DMS114 treated with DMSO at 0.1 percent for 48 hours (cell line): ENCODE results near the gene ARHGDIB.

Experiments
- DNase-seq: peaks from one replicate; lab custom pipeline; 2025; ENCODE audit not compliant: unreplicated experiment; lab: John Stamatoyannopoulos, UW

The ARHGDIB gene

DNA sequence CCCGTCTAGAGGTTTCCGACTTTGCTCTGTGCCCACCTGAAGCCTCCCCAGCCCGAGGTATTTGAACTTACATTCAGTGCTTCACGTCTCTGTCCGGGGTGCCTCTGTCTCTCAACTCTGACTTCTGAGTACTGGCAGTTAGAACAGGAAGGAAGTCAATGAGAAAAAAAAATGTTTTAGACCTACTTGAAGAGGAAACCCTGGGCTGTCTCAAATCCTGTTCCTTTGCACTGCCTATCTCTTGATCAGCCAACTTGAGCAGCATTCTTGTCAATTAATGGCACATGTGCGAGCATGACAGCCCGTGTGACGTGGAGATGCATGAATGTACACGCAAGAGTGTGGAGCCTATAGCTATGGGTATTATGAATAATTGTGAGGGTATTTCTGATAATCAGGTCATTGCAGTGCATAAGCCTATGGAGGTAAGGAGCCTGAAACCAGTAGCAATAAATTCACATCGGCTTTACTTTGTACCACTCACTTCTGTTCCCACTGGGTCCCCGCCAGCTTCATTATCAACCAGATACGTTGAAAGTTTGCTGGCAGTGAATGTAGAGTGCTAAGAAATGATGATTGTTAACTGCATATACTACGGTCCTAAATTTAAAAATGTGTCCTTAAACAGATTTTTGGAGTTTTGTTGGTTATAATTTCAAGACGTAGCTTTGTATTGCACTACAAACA is at the start of gene ARHGDIB:
TSS of gene ARHGDIB (minus strand) at position 136 of the 687 bp plus-strand sequence. CDS start 10,889 bp downstream, outside the sequence.
- DNase-seq: no peak

DNA sequence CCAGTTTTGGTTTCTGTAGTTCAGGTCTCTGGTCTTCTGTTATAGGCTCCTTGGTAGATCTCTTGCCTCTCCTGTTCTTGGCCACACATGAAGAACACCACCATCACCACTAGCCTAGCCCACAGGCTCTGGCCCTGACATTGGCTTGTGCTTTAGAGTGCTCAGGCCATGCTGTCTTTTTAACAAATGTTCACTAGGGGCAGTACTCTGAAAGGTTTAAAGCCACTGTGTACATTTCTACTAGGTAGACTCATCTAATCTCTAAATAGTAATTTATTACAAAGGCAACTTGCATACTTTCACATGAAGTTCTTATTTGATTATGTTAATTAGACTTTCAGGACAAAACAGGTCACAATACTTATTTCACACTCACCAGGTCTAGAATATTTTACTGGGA is 49.8 kb upstream of the ARHGDIB start:
- no peak for DNase-seq

- DNase-seq: no peak
Observed at GRCh38 chr12:15007551-15007950, 46.1 kb upstream of the ARHGDIB start.

DNA sequence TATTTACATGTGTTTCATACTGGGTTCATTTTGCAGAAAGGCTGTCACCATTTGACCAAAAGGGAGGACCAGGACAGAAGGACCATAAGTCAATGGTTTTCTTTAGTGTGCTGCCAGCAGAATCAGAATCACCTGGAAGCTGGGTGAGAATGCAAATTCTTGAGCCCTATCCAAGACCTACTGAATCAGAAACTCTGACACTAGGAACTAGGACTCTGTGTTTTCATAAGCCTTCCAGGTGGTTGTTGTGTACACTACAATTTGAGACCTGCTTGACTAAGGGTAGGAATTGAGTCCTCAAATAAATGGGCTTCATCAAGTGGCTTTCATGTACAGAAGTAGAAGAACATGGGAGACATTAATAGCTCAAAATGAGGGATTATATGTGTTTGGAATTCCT is 43.7 kb upstream of the ARHGDIB start:
- no peak for DNase-seq

- DNase-seq: no peak
Observed at GRCh38 chr12:15004421-15004820, 43.0 kb upstream of the ARHGDIB start.

- DNase-seq: no peak
Observed at GRCh38 chr12:15001733-15002382, 40.5 kb upstream of the ARHGDIB start.

DNA sequence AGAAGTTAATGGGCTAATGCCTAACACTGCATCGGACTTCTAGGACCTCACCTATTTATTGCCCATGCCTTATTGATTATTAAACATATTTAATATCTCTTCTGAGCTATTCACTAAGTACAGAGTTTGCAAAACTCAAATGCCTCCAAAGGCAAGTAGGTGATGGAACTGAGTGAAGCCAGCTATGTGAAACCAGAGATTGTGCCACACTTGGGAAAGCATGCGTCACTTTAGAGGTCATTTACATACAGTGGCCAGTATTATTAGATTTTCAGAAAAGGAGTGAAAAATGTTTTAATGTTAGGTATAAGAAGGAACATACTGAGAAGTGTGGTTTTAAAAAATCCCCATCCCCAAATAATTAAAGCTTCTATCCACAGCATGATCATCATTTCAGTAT is 39.2 kb upstream of the ARHGDIB start:
- DNase-seq: no peak

GRCh38 chr12:14999695-15000365 is 38.4 kb upstream of the ARHGDIB start:
- DNase-seq: no peak

DNA sequence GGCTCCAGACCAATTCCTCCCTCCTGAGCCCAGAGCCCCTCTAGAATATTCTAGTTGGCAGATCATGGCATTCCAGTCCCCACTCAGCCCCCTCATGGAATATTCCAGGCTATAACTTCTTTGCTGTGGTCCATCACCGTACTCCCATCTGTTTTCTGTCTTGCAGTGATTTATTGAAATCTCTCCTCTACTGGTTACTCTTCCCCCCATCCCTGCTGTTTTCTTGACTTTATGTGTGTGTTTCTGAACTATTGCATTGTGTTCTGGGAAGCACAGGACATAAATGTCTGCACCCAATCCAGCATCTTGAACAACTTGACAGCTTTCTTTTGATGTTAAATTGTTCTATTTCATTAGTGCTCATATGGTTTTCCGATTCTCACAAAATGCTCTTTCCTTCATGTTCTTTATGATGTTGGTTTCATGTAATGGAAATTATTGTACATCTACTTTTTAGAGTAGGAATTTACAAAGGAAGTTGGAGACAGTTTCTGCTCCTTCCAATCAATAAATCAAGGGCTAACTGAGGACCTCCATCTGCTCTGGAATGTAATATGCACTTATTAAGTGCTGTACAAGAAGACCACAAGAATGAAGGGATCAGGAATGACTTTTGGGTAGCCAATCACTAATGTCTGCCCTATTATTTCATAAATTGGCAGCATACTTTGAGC is 37.8 kb upstream of the ARHGDIB start:
- DNase-seq: no peak

- DNase-seq: no peak
Observed at GRCh38 chr12:14997998-14998397, 36.6 kb upstream of the ARHGDIB start.

DNA sequence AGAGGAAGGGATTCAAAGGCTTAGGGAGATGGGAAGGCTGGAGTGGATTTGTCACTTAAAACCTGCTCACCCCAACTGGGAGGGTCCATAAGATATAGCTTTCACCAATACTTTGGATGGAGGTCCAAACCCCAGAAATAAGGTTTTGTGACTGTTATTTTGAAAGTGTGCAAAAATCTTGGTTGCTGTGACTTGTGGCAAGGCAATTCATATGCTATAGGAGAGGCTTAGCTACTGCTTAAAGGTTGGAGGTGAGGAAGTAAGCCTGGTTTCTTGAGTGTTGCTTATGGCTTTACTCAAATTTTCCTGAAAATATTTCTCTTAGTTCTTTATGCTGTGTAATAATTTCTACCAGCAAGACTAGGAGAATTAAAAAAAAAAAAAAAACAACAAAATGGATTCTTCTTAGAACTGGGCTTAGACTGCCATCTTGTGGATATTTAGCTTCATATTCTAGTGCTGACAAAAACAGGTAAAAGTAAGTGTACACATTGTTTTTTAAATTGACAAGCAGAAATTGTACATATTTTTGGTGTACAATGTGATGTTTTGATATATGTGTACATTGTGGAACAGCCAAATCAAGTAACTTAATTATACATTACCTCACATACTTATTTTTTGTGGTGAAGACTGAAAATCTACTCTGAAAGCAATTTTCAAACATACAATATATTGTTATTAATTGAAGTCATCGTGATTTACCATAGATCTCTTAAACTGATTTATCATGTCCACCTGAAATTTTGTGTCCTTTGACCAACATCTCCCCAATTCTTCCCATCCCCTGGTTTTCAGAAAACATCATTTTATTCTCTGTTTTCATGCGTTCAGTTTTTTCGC is 34.4 kb upstream of the ARHGDIB start:
- DNase-seq: peak; percentile 64

GRCh38 chr12:14994610-14995009 is 33.2 kb upstream of the ARHGDIB start:
- DNase-seq: no peak

DNA sequence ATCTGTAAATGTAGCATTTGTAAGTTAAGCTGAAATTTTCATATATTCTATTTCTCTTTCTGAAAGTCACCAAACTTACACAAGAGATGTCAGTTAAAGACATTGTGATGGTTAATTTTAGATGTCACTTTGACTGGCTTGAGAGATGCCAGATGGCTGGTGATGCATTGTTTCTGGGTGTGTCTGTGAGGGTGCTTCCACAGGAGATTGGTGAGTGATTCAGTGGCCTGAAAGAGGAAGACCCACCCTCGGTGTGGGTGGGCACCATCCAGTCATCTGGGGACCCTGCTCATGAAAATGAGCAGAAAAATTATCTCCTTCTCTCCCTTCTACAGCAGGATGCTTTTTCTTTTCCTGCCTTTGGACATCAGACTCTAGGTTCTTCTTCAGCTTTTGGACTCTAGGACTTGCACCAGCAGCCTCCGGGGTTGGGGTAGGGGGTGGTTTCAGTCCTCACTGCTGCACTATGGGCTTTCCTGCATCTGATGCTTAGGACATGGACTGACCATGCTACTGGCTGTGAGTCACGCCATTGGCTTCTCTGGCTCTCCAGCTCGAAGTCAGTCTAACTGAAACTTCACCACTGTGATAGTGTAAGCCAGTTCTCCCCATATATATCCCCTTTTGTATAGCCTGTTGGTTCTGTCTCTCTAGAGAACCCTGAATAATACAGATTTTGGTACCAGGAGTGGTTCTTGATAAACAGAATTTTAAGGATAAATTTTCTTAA is 32.3 kb upstream of the ARHGDIB start:
- DNase-seq: no peak

DNA sequence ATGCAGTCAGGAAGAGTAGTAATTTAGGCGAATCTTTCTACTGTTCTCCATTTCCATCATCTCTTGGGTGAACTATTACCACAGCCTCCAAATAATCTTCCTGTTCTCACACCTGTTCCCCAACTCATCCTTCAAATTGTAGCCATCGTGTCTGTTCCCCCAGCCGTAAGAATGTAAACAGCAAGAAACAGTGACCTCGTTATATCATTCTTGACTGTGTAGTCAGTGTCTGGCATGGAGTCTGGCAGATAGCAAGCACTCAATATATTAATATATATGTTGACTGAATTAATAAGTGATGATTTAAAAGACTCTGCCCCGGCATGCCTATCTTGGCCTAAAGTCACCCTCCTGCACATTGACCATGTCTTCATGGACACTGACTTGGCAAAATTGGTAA is 31.7 kb upstream of the ARHGDIB start:
- no peak for DNase-seq

- DNase-seq: no peak
Observed at GRCh38 chr12:14992673-14993072, 31.3 kb upstream of the ARHGDIB start.

- no peak for DNase-seq
Observed at GRCh38 chr12:14991069-14991468, 29.7 kb upstream of the ARHGDIB start.

- DNase-seq: no peak
Observed at GRCh38 chr12:14989790-14990189, 28.4 kb upstream of the ARHGDIB start.

- no peak for DNase-seq
Observed at GRCh38 chr12:14988035-14988434, 26.6 kb upstream of the ARHGDIB start.

- DNase-seq: no peak
Observed at GRCh38 chr12:14986449-14986848, 25.0 kb upstream of the ARHGDIB start.

GRCh38 chr12:14984766-14985285 is 23.4 kb upstream of the ARHGDIB start:
- DNase-seq: no peak
